Measurements from ENCODE around the gene PROCA1. TPM values are rescaled to one million over a fixed set of nuclear protein-coding genes. Genes with fewer than 3 reads are reported as not detected.
A peak's percentile ranks its signal among the peaks of the same experiment; 100 is the strongest.
"Not testable (repeated sequence)": the region's sequence is repeated elsewhere in the genome, so short reads cannot be mapped to it uniquely, and the experiment has no call there.

PROCA1 gene
- total RNA-seq, 2 donors from 2014 or later = 4.8 to 6.3 TPM

DNA sequence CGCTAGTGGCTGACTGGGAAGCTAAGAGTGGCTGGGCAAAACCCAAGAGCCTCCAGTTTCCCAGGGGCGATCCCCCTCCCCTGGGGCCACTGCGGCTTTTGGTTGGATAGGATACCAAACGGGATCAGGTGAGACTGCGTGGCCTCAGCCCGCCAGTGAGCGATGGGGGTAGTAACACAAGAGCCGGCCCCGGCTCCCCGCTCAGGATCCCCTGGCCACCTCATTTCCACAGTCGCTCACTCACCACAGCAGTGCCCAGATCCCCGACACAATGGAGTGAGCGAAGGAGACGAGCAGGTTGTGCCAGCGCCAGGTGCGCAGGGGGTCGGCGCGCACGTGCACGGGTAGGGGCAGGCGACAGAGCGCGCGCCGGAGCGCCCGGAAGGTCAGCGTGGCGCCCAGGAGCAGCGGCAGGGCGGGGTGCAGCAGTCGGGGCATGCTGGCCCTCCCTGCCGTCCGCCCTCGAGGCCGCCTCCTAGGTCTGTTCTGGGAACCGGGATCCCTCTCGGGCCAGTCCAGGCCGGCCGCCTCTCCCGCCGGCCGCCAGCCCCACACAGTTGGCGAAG is 14.1 kb upstream of the PROCA1 start:
- peaks cover 3% of the 10 kb centered on the region for H3K36me3 Mint-ChIP-seq (ENCODE audit: low read depth)
- H3K9me3 ChIP-seq (ENCODE audit: control insufficient read depth, low read length, poor library complexity, severe bottlenecking) = peaks cover 3% of the 10 kb centered on the region
- H3K4me3 Mint-ChIP-seq = peak overlapping the region; percentile 97
- no peak for ATAC-seq
- peak overlapping the region; percentile 86 for H3K27ac Mint-ChIP-seq
- H3K27me3 Mint-ChIP-seq = no peaks in the 10 kb centered on the region
- DNase-seq = peak in 1 of 3 donors; percentile 22
- H3K4me1 Mint-ChIP-seq = peaks cover 57% of the 10 kb centered on the region

DNA sequence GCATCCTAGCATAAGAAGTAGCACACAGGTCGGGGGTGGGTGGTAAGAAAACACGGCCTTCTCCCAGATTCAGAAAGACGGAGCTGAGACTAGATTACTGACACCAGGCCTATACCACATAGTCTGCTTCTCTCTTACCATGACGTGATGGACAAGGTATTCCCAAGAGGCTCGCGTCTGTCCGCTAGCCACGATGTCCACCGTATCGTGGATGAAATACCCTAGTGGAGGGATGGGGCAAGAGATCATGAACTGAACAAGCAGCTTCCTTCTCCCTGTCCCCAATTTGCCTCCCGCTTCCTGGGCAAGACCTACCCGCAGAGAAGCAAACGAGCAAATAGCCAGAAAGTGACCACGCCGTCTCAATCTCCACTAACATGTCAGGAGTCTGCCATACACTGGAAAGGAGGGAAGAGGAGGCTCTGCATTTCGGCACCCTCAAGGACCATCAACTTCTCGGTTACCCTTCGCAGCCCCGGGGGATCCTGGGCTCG is 13.5 kb upstream of the PROCA1 start:
- peaks cover 62% of the 10 kb centered on the region for H3K4me1 Mint-ChIP-seq

DNA sequence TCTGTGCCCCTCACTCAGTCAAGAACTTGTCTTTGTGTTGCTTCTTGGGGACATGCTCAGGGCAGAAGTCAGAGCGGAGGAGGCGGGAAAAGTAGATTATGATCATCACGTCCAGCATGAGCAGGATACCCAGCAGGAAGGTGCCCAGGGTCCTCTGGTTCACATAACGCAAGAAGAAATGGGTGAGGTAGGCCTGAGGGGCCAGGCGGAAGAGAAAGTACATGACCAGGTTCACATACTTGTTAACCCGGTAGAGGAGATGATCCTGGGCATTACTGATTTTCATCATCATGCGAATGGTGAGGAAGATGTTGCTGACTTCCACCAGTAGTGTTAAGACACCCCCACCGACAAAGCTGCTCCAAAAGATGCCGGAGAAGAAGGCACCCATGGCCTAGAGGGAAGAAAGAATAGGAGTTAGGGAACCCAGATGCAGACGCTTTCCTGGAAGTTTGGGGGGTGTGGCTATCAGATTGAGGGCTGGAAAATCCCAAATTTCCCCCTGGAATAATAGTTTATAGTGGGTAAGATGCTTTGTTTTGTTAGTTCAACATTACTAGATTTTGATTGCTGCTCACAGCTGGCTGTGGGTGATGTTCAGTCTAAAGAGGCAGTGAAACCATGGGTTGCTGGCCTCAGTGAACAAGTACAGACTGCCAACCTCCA is 12.9 kb upstream of the PROCA1 start:
- Mint-ChIP-seq H3K27me3 (no peaks in the 10 kb centered on the region), H3K4me3 (peak overlapping the region; percentile 97), H3K27ac (peak overlapping the region; percentile 86), H3K4me1 (peaks cover 62% of the 10 kb centered on the region), H3K36me3 (ENCODE audit: low read depth) (peaks cover 6% of the 10 kb centered on the region)
- ATAC-seq = no peak
- peaks cover 3% of the 10 kb centered on the region for H3K9me3 ChIP-seq (ENCODE audit: control insufficient read depth, low read length, poor library complexity, severe bottlenecking)
- no peak for DNase-seq

More for the DNA sequence above, 13.5 kb upstream of the PROCA1 start:
- Mint-ChIP-seq H3K4me3 (peak overlapping the region; percentile 97), H3K36me3 (ENCODE audit: low read depth) (peaks cover 3% of the 10 kb centered on the region), H3K27ac (peak overlapping the region; percentile 86), H3K27me3 (no peaks in the 10 kb centered on the region)
- DNase-seq = no peak
- H3K9me3 ChIP-seq (ENCODE audit: control insufficient read depth, low read length, poor library complexity, severe bottlenecking) = peaks cover 3% of the 10 kb centered on the region
- ATAC-seq = no peak

GRCh38 chr17:28723836-28724499 is 12.3 kb upstream of the PROCA1 start:
- DNase-seq; H3K27me3 Mint-ChIP-seq; H3K36me3 Mint-ChIP-seq (ENCODE audit: low read depth); ATAC-seq; H3K9me3 ChIP-seq (ENCODE audit: control insufficient read depth, low read length, poor library complexity, severe bottlenecking): not testable (repeated sequence)
- H3K4me3 Mint-ChIP-seq = peak overlapping the region; percentile 97
- H3K27ac Mint-ChIP-seq = peak overlapping the region; percentile 86
- H3K4me1 Mint-ChIP-seq = peaks cover 63% of the 10 kb centered on the region

- ATAC-seq = no peak
- Mint-ChIP-seq H3K4me1 (peaks cover 62% of the 10 kb centered on the region), H3K27me3 (no peaks in the 10 kb centered on the region), H3K4me3 (no peak overlapping the region), H3K27ac (no peak overlapping the region), H3K36me3 (ENCODE audit: low read depth) (peaks cover 6% of the 10 kb centered on the region)
- H3K9me3 ChIP-seq (ENCODE audit: control insufficient read depth, low read length, poor library complexity, severe bottlenecking) = peaks cover 3% of the 10 kb centered on the region
- no peak for DNase-seq
Measured at GRCh38 chr17:28723159-28723835, 11.6 kb upstream of the PROCA1 start.

DNA sequence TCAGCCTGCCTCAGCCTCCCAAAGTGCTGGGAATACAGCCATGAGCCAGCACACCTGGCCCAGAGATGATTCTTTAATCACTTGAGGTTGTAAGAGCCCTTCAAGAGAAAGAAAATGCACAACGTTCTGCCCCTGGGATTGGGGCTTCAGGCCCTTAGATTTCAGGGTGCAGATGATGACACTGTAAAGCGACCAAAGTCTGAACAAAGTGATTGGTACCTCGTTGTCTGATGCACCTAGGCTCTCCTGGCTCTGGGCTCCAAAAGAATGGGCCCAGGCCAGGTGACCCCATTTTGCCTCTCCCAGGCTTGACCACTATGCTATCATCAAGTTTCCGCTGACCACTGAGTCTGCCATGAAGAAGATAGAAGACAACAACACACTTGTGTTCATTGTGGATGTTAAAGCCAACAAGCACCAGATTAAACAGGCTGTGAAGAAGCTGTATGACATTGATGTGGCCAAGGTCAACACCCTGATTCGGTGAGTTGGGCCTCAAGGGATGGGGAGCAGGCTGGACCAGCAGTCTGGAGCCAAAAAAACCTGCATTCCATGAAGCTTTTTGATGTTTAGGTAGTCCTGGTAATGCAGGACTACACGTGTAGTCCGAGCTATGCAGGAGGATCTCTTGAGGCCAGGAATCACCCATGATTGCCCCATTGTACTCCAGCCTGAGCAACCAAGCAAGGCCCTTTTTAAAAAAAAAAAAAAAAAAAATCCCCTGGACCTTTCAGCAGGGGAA is 10.9 kb upstream of the PROCA1 start:
- peaks cover 3% of the 10 kb centered on the region for H3K9me3 ChIP-seq (ENCODE audit: control insufficient read depth, low read length, poor library complexity, severe bottlenecking)
- H3K27ac Mint-ChIP-seq = peak overlapping the region; percentile 98
- H3K36me3 Mint-ChIP-seq (ENCODE audit: low read depth) = peaks cover 6% of the 10 kb centered on the region
- no peaks in the 10 kb centered on the region for H3K27me3 Mint-ChIP-seq
- peaks cover 58% of the 10 kb centered on the region for H3K4me1 Mint-ChIP-seq
- no peak for DNase-seq
- H3K4me3 Mint-ChIP-seq = peak overlapping the region; percentile 25
- ATAC-seq = no peak

DNA sequence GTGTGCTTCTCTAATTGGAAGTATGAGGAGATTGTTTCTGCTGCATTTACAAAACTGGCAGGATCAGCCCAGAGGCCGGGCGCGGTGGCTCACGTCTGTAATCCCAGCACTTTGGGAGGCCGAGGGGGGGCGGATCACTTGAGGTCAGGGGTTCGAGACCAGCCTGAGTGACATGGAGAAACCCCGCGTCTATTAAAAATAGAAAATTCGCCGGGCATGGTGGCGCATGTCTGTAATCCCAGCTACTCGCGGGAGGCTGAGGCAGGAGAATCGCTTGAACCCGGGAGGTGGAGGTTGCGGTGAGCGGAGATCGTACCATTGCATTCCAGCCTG is 9.3 kb upstream of the PROCA1 start:
- ATAC-seq; H3K9me3 ChIP-seq (ENCODE audit: control insufficient read depth, low read length, poor library complexity, severe bottlenecking); DNase-seq; H3K27me3 Mint-ChIP-seq; H3K36me3 Mint-ChIP-seq (ENCODE audit: low read depth): not testable (repeated sequence)
- Mint-ChIP-seq H3K27ac (peak overlapping the region; percentile 98), H3K4me1 (peaks cover 52% of the 10 kb centered on the region), H3K4me3 (peak overlapping the region; percentile 98)

DNA sequence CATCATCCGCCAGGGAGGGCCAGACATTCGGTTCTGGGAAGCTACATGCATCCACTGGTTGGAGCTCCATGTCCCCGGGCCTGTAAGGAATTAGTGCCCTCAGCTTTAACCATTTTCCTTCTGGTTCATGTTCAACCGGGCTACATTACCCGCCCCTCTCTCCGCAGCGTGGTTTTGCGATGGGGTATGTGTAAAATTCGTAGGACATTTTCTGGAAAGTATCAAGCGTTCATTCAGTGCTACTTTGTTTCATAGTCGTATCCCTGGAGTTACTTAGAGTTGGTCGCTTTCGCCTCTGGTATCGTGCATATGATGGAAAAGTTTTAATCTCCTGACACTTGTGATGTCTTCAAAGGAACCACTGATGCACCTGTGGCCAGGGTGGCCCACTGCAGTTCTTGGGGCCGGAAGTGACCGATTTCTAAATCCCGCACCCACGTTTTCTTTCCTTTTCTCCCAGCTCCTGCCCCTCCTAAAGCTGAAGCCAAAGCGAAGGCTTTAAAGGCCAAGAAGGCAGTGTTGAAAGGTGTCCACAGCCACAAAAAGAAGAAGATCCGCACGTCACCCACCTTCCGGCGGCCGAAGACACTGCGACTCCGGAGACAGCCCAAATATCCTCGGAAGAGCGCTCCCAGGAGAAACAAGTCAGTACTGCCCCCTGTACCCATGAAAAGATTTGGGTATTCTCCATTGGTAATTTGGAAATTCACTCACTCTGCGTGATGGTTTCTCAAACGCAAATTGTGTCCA is 8.7 kb upstream of the PROCA1 start:
- no peak for ATAC-seq
- peaks cover 48% of the 10 kb centered on the region for H3K4me1 Mint-ChIP-seq

GRCh38 chr17:28719021-28719433 is 7.3 kb upstream of the PROCA1 start:
- H3K9me3 ChIP-seq (ENCODE audit: control insufficient read depth, low read length, poor library complexity, severe bottlenecking) = peaks cover 1% of the 10 kb centered on the region
- Mint-ChIP-seq H3K4me1 (peaks cover 37% of the 10 kb centered on the region), H3K27me3 (peaks cover 14% of the 10 kb centered on the region), H3K27ac (peak overlapping the region; percentile 98), H3K4me3 (peak overlapping the region; percentile 98), H3K36me3 (ENCODE audit: low read depth) (peaks cover 3% of the 10 kb centered on the region)
- no peak for DNase-seq
- ATAC-seq = no peak

More for the DNA sequence above, 8.7 kb upstream of the PROCA1 start:
- DNase-seq = no peak
- Mint-ChIP-seq H3K4me3 (peak overlapping the region; percentile 98), H3K36me3 (ENCODE audit: low read depth) (peaks cover 6% of the 10 kb centered on the region), H3K27ac (peak overlapping the region; percentile 98), H3K27me3 (peaks cover 4% of the 10 kb centered on the region)
- peaks cover 3% of the 10 kb centered on the region for H3K9me3 ChIP-seq (ENCODE audit: control insufficient read depth, low read length, poor library complexity, severe bottlenecking)

GRCh38 chr17:28718333-28719020 is 6.8 kb upstream of the PROCA1 start:
- DNase-seq = no peak
- Mint-ChIP-seq H3K4me3 (peak overlapping the region; percentile 41), H3K27me3 (peaks cover 14% of the 10 kb centered on the region), H3K36me3 (ENCODE audit: low read depth) (peaks cover 3% of the 10 kb centered on the region), H3K27ac (no peak overlapping the region), H3K4me1 (peaks cover 33% of the 10 kb centered on the region)
- no peaks in the 10 kb centered on the region for H3K9me3 ChIP-seq (ENCODE audit: control insufficient read depth, low read length, poor library complexity, severe bottlenecking)
- no peak for ATAC-seq

GRCh38 chr17:28717578-28718332 is 6.1 kb upstream of the PROCA1 start, which contains the start of gene RAB34:
Gene RAB34, minus strand, starts transcription at chr17:28717868. Its CDS starts 602 bp downstream, at chr17:28717266.
- Mint-ChIP-seq H3K4me1 (peaks cover 31% of the 10 kb centered on the region), H3K4me3 (peak within 1 kb of the TSS; percentile 41), H3K36me3 (ENCODE audit: low read depth) (peaks cover 3% of the 10 kb centered on the region), H3K27me3 (peaks cover 14% of the 10 kb centered on the region), H3K27ac (no peak within 1 kb of the TSS)
- ATAC-seq (no peak), DNase-seq (no peak)
- no peaks in the 10 kb centered on the region for H3K9me3 ChIP-seq (ENCODE audit: control insufficient read depth, low read length, poor library complexity, severe bottlenecking)

All from T-helper 17 cell (primary cell).